GOT3 (cell line): ENCODE measurements around the gene OR51V1.

Experiments
- DNase-seq: peaks from one replicate; lab custom pipeline; 2025; ENCODE audit warnings: mixed read lengths; lab: John Stamatoyannopoulos, UW

Gene OR51V1

GRCh38 chr11:5230266-5230665 lies 29.8 kb upstream of the OR51V1 start:
- DNase-seq: no peak

- no peak for DNase-seq
These were observed 29.3 kb upstream of the OR51V1 start for GRCh38 chr11:5229796-5230195.

- DNase-seq: no peak
These were observed 28.9 kb upstream of the OR51V1 start for GRCh38 chr11:5229356-5229755.

GRCh38 chr11:5228124-5228523 lies 27.6 kb upstream of the OR51V1 start:
- no peak for DNase-seq

GRCh38 chr11:5227681-5228080 lies 27.2 kb upstream of the OR51V1 start:
- no peak for DNase-seq

- DNase-seq: no peak
These were observed 26.3 kb upstream of the OR51V1 start, which contains the start of gene HBB for GRCh38 chr11:5226732-5227310. HBB (minus strand) TSS chr11:5227071; CDS start chr11:5227021, 50 bp downstream.

- no peak for DNase-seq
These were observed 25.0 kb upstream of the OR51V1 start for GRCh38 chr11:5225480-5225871.

GRCh38 chr11:5224538-5225479 lies 24.3 kb upstream of the OR51V1 start:
- no peak for DNase-seq

GRCh38 chr11:5223686-5224085 lies 23.2 kb upstream of the OR51V1 start:
- no peak for DNase-seq

- DNase-seq: no peak
These were observed 22.7 kb upstream of the OR51V1 start for GRCh38 chr11:5223146-5223545.

- no peak for DNase-seq
These were observed 9.9 kb upstream of the OR51V1 start for GRCh38 chr11:5210376-5210885.

GRCh38 chr11:5204787-5205186 lies 4.3 kb upstream of the OR51V1 start:
- no peak for DNase-seq

GRCh38 chr11:5203366-5203765 lies 2.9 kb upstream of the OR51V1 start:
- DNase-seq: no peak

- no peak for DNase-seq
These were observed 2.2 kb downstream of the OR51V1 start for GRCh38 chr11:5198285-5198684.

GRCh38 chr11:5197536-5197935 lies 2.9 kb downstream of the OR51V1 start:
- no peak for DNase-seq

- no peak for DNase-seq
These were observed 3.8 kb downstream of the OR51V1 start for GRCh38 chr11:5196731-5197130.

GRCh38 chr11:5196067-5196466 lies 4.4 kb downstream of the OR51V1 start:
- DNase-seq: no peak

- DNase-seq: no peak
These were observed 7.7 kb downstream of the OR51V1 start for GRCh38 chr11:5192738-5193137.

GRCh38 chr11:5188201-5188600 lies 12.3 kb downstream of the OR51V1 start:
- no peak for DNase-seq

- DNase-seq: no peak
These were observed 22.2 kb downstream of the OR51V1 start for GRCh38 chr11:5178046-5178837.

- no peak for DNase-seq
These were observed 25.5 kb downstream of the OR51V1 start for GRCh38 chr11:5174934-5175333.

- no peak for DNase-seq
These were observed 28.6 kb downstream of the OR51V1 start for GRCh38 chr11:5171856-5172255.
